HG02759 (cell line): ENCODE measurements around the gene RBBP8.

Experiments
- ATAC-seq: cut with Tn5 transposase; IDR thresholded peaks from one replicate; pipeline ENCODE4 v1.9.1; 2021; ENCODE audit warnings: mild to moderate bottlenecking, moderate library complexity; ENCODE audit not compliant: unreplicated experiment

RBBP8 gene

GRCh38 chr18:23059541-23060465 is 126.7 kb downstream of the RBBP8 start:
- ATAC-seq = no peak

GRCh38 chr18:23062011-23062410 is 128.9 kb downstream of the RBBP8 start:
- no peak for ATAC-seq

GRCh38 chr18:23063502-23063901 is 130.4 kb downstream of the RBBP8 start:
- no peak for ATAC-seq

DNA sequence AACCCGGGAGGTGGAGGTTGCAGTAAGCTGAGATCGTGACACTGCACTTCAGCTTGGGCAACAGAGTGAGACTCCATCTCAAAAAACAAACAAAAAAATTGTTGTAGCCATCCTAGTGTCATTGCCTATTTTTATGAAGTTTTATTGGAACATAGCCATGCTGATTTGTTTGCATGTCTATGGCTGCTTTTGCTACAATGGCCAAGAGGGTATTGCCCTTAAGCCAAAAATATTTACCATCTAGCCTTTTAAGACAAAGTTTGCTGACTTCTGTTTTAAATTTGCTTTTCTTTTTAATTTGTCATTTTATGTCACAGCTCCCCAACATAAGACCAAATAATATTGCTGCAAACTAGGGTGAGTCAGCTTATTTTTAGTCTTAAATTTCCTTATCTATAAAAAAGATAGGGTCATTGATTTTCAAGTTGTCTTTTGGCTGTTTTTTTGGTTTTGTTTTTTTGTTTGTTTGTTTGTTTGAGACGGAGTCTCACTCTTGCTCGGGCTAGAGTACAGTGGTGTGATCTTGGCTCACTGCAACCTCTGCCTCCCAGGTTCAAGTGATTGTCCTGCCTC is 132.2 kb downstream of the RBBP8 start:
- ATAC-seq = no peak

DNA sequence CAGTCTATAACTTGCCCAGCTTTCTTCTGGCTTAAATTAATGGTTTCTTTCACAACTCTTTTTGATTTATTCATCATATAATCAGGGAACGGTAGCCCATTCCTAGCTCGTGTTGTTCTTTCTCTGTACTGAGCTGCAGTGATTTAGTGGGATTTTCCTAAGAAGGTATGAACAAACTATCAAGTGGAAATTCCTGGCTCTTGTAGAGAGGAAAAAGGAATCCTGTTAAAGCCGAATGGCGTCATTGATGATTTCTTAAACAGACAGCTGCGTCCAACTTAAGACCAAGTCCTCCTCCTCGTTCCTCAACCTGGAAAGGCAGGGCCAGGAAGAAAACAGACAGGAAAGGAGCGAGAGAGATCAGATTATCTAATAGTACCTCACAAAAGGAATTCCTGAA is 132.9 kb downstream of the RBBP8 start:
- ATAC-seq = no peak

DNA sequence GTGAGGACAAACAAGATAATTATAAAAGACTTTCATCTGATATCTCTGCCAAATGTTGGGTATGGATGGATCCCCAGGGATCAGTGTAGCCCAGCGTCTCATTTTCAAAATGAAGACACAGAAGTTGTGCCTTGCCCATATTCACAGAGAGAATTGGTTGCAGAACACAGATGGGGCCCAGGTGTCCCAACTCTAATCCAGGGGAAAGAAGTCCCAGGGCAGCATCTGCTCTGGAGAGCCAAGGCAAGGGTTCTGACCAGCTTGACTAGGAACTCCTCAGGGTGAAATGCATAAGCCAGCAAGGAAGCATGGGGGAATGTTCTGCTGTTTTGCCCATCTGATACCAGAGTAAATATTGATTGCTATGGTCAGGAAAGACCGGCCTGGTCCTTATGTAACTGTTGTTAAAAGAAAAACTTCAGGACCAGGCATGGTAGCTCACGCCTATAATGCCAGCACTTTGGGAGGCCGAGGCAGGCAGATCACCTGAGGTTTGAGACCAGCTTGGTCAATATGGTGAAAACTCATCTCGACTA is 133.4 kb downstream of the RBBP8 start:
- ATAC-seq = no peak

GRCh38 chr18:23067236-23067635 is 134.1 kb downstream of the RBBP8 start:
- ATAC-seq = no peak

GRCh38 chr18:23068011-23068410 is 134.9 kb downstream of the RBBP8 start:
- no peak for ATAC-seq

- no peak for ATAC-seq
Measured at GRCh38 chr18:23068570-23069310, 135.6 kb downstream of the RBBP8 start.

- no peak for ATAC-seq
Measured at GRCh38 chr18:23069481-23069880, 136.4 kb downstream of the RBBP8 start.

DNA sequence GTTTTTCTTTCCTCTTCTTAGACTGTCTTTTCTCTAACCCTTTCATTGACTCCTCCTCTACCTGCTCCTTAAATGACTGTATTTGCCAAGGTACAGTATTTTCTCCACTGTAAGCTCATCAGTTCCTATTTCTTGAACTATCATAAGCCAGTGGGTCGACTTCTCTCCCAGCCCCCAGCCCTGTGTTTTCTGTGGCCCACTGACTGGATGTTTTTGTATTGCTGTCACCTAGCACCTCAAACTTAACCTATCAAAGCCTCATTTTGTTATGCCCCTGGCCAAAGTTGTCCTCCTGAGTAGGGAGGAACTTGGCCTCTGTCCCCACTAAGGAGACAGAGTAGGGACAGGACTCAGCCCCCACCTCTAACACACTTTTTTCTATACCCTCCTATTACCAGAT is 136.8 kb downstream of the RBBP8 start:
- no peak for ATAC-seq

- peak; percentile 93 for ATAC-seq
Measured at GRCh38 chr18:23071285-23071684, 138.2 kb downstream of the RBBP8 start.

- no peak for ATAC-seq
Measured at GRCh38 chr18:23072079-23072478, 139.0 kb downstream of the RBBP8 start.

- ATAC-seq = no peak
Measured at GRCh38 chr18:23073996-23074606, 141.0 kb downstream of the RBBP8 start.
